Prostate gland (tissue), 2 donors: ENCODE data around the gene LAMA3. TPM values are rescaled to one million over a fixed set of nuclear protein-coding genes. Genes with fewer than 3 reads are reported as not detected.

Source experiments
- DNase-seq: peaks from one replicate; pipeline ENCODE4 v3.0.0-alpha.2; 2019; ENCODE audit warnings: low spot score
- H3K27ac ChIP-seq, 2 donors: fragments of 200-600 bp; sonication (generic); 2 replicates each; pipeline ENCODE4 v1.5.1; 2017 to 2019
- H3K27me3 ChIP-seq: fragments of 200-600 bp; sonication (generic); replicated peaks from 2 replicates; pipeline ENCODE4 v1.5.1; 2019; ENCODE audit not compliant: insufficient read depth
- H3K36me3 ChIP-seq, 2 donors: fragments of 200-600 bp; sonication (generic); 1 replicate in 1 of 2; 2 replicates in 1 of 2; pipeline versions ENCODE4 v1.5.1 to v1.8.1; 2017 to 2019
- H3K4me1 ChIP-seq: fragments of 200-600 bp; sonication (generic); replicated peaks from 2 replicates; pipeline ENCODE4 v1.5.1; 2019
- H3K4me3 ChIP-seq, 2 donors: fragments of 200-600 bp; sonication (generic); 2 replicates each; pipeline ENCODE4 v1.5.1; 2017 to 2019
- H3K9me3 ChIP-seq: fragments of 200-600 bp; sonication (generic); 2 replicates; pipeline ENCODE4 v1.5.1; 2017
- CTCF ChIP-seq, 4 experiments: fragments of 200-600 bp in 2 of 4; fragments of 450-650 bp in 2 of 4; sonication (generic) in 2 of 4; IDR thresholded peaks; 1 replicate in 3 of 4; 2 replicates in 1 of 4; pipeline ENCODE4 v1.5.1; 2016 to 2019; ENCODE audit warnings: antibody characterized with exemption in 4 of 4, mild to moderate bottlenecking in 2 of 4, moderate library complexity in 2 of 4
- POLR2A ChIP-seq: fragments of 450-650 bp; IDR thresholded peaks from one replicate; pipeline ENCODE4 v1.6.1; 2016; ENCODE audit warnings: antibody characterized with exemption, mild to moderate bottlenecking
- POLR2AphosphoS5 ChIP-seq: sonication (generic); formaldehyde crosslinking; IDR thresholded peaks from one replicate; pipeline ENCODE4 v1.6.1; 2017; ENCODE audit warnings: antibody characterized with exemption
- WGBS: methylation state at CpG from one replicate; pipeline ENCODE4 v1.1.5; 2018; 5-methylcytosine and 5-hydroxymethylcytosine counted together
- intact Hi-C: fragments of 100-400 bp; cut with DNase I; formaldehyde crosslinking; loops from one replicate; pipeline ENCODE4 v1.14.2; 2022
- total RNA-seq, 2 donors: library from RNA; depleted of rRNA; stranded (reverse); fragments of >200 nt; gene quantifications; one replicate each; pipeline ENCODE4 v1.1.0, GENCODE V29; 2016

The LAMA3 gene
- total RNA-seq, 2 donors from 2014 or later: 31.3 to 35.9 TPM

- no peak overlapping the region for H3K27ac ChIP-seq
- H3K9me3 ChIP-seq: no peaks in the 10 kb centered on the region
- H3K27me3 ChIP-seq: no peaks in the 10 kb centered on the region
- H3K4me3 ChIP-seq: no peak overlapping the region
- TF ChIP-seq POLR2A (no peak), POLR2AphosphoS5 (no peak), CTCF (IDR thresholded peaks at IDR 0.05) (no peak)
- no peaks in the 10 kb centered on the region for H3K36me3 ChIP-seq
- intact Hi-C loops: no loop called here
- DNase-seq: no peak
- WGBS: 86% methylated on average over 5 of the region's 5 CpGs
- H3K4me1 ChIP-seq: peaks cover 2% of the 10 kb centered on the region
These were observed 200.7 kb downstream of the LAMA3 start for GRCh38 chr18:23889907-23890306.

- Histone ChIP-seq H3K4me1 (no peaks in the 10 kb centered on the region), H3K4me3 (no peak overlapping the region), H3K27ac (no peak overlapping the region), H3K36me3 (no peaks in the 10 kb centered on the region), H3K27me3 (no peaks in the 10 kb centered on the region), H3K9me3 (no peaks in the 10 kb centered on the region)
- DNase-seq: no peak
- TF ChIP-seq CTCF (IDR thresholded peaks at IDR 0.05) (no peak), POLR2A (no peak), POLR2AphosphoS5 (no peak)
- intact Hi-C loops: no loop called here
These were observed 201.3 kb downstream of the LAMA3 start for GRCh38 chr18:23890589-23890988.

- no peak for DNase-seq
- no peak overlapping the region for H3K4me3 ChIP-seq
- H3K4me1 ChIP-seq: no peaks in the 10 kb centered on the region
- 90% methylated on average over 5 of the region's 5 CpGs for WGBS
- H3K36me3 ChIP-seq: no peaks in the 10 kb centered on the region
- no peak for TF ChIP-seq CTCF (IDR thresholded peaks at IDR 0.05)
- TF ChIP-seq POLR2AphosphoS5: no peak
- no peak for TF ChIP-seq POLR2A
- intact Hi-C loops: no loop called here
- H3K27ac ChIP-seq: no peak overlapping the region
- H3K27me3 ChIP-seq: no peaks in the 10 kb centered on the region
- H3K9me3 ChIP-seq: no peaks in the 10 kb centered on the region
These were observed 204.4 kb downstream of the LAMA3 start for GRCh38 chr18:23893653-23894052.

- Histone ChIP-seq H3K27me3 (no peaks in the 10 kb centered on the region), H3K4me1 (no peaks in the 10 kb centered on the region), H3K36me3 (no peaks in the 10 kb centered on the region), H3K4me3 (no peak overlapping the region), H3K27ac (no peak overlapping the region), H3K9me3 (no peaks in the 10 kb centered on the region)
- no peak for DNase-seq
- 95% methylated on average over 14 of the region's 14 CpGs for WGBS
- no peak for TF ChIP-seq POLR2AphosphoS5
- TF ChIP-seq POLR2A: no peak
- intact Hi-C loops: no loop called here
These were observed 205.5 kb downstream of the LAMA3 start for GRCh38 chr18:23894661-23895175.

- H3K27me3 ChIP-seq: no peaks in the 10 kb centered on the region
- WGBS: 97% methylated on average over 1 of the region's 1 CpG
- no peaks in the 10 kb centered on the region for H3K4me1 ChIP-seq
- no peaks in the 10 kb centered on the region for H3K36me3 ChIP-seq
- H3K9me3 ChIP-seq: no peaks in the 10 kb centered on the region
- TF ChIP-seq POLR2A (no peak), CTCF (IDR thresholded peaks at IDR 0.05) (no peak), POLR2AphosphoS5 (no peak)
- no peak overlapping the region for H3K4me3 ChIP-seq
- no peak for DNase-seq
- intact Hi-C loops: no loop called here
- H3K27ac ChIP-seq: no peak overlapping the region
These were observed 208.0 kb downstream of the LAMA3 start for GRCh38 chr18:23897291-23897690.
